HepG2 (cell line): ENCODE measurements around the gene ROM1. TPM values are rescaled to one million over a fixed set of nuclear protein-coding genes. Genes with fewer than 3 reads are reported as not detected.

Experiments
- AKNA ChIP-seq: sonication (generic); formaldehyde crosslinking; IDR thresholded peaks from 2 replicates; pipeline ENCODE4 v1.4.0; 2020; ENCODE audit warnings: missing genetic modification reagents, borderline replicate concordance
- BRD4 ChIP-seq: sonication (generic); formaldehyde crosslinking; IDR thresholded peaks from 2 replicates; pipeline ENCODE4 v1.4.0; 2020; ENCODE audit warnings: missing genetic modification reagents
- FOXO4 ChIP-seq: sonication (generic); formaldehyde crosslinking; conservative IDR thresholded peaks from 2 replicates; pipeline ENCODE4 v1.8.1; 2023; ENCODE audit warnings: missing genetic modification reagents
- IRF2 ChIP-seq: IDR thresholded peaks from 2 replicates; pipeline ENCODE4 v1.6.1; 2018; ENCODE audit warnings: missing genetic modification reagents, missing compliant biosample characterization
- IRF9 ChIP-seq: sonication (generic); formaldehyde crosslinking; IDR thresholded peaks from 2 replicates; pipeline ENCODE4 v1.8.0; 2022; ENCODE audit warnings: missing genetic modification reagents, mild to moderate bottlenecking, borderline replicate concordance
- RORA ChIP-seq: sonication (generic); formaldehyde crosslinking; IDR thresholded peaks from 2 replicates; pipeline ENCODE4 v1.5.0; 2020; ENCODE audit warnings: mild to moderate bottlenecking, missing genetic modification reagents, moderate library complexity
- SAFB2 ChIP-seq: sonication (generic); formaldehyde crosslinking; IDR thresholded peaks from 2 replicates; pipeline ENCODE4 v1.5.1; 2020; ENCODE audit warnings: missing genetic modification reagents, low read depth, mild to moderate bottlenecking, borderline replicate concordance
- SALL1 ChIP-seq: sonication (generic); formaldehyde crosslinking; IDR thresholded peaks from 2 replicates; pipeline ENCODE4 v1.8.0; 2022; ENCODE audit warnings: mild to moderate bottlenecking, missing genetic modification reagents
- SP4 ChIP-seq: sonication (generic); formaldehyde crosslinking; IDR thresholded peaks from 2 replicates; pipeline ENCODE4 v1.8.1; 2023; ENCODE audit warnings: mild to moderate bottlenecking, missing genetic modification reagents
- TOPORS ChIP-seq: sonication (generic); formaldehyde crosslinking; IDR thresholded peaks from 2 replicates; pipeline ENCODE4 v1.8.0; 2023; ENCODE audit warnings: mild to moderate bottlenecking, missing genetic modification reagents
- ZNF30 ChIP-seq: sonication (generic); formaldehyde crosslinking; IDR thresholded peaks from 2 replicates; pipeline ENCODE4 v1.5.0; 2020; ENCODE audit warnings: mild to moderate bottlenecking, missing genetic modification reagents
- ZNF333 ChIP-seq: sonication (generic); formaldehyde crosslinking; IDR thresholded peaks from 2 replicates; pipeline ENCODE4 v1.4.0; 2020; ENCODE audit warnings: mild to moderate bottlenecking, missing genetic modification reagents, borderline replicate concordance
- ZNF576 ChIP-seq: sonication (generic); formaldehyde crosslinking; IDR thresholded peaks from 2 replicates; pipeline ENCODE4 v1.4.0; 2020; ENCODE audit warnings: mild to moderate bottlenecking, missing genetic modification reagents
- ZNF615 ChIP-seq: sonication (generic); formaldehyde crosslinking; IDR thresholded peaks from 2 replicates; pipeline ENCODE4 v1.5.0; 2020; ENCODE audit warnings: mild to moderate bottlenecking, missing genetic modification reagents, borderline replicate concordance
- polyA plus RNA-seq, 8 experiments: library from polyadenylated mRNA; depleted of rRNA in 3 of 8; stranded (reverse) in 7 of 8; unstranded in 1 of 8; fragments of >200 nt; fragmentation: Illumina TruSeq in 4 of 8; extraction: Trizol in 4 of 8; gene quantifications; 2 replicates each; pipeline versions ENCODE4 v1.2.1 to v1.2.3, GENCODE V29; 2011 to 2016; ENCODE audit warnings: low read depth in 4 of 8, missing spikeins in 1 of 8, mixed read lengths in 1 of 8; ENCODE audit not compliant: insufficient read depth in 1 of 8
- total RNA-seq, 5 experiments: library from RNA; depleted of rRNA; stranded (reverse); fragments of >200 nt; fragmentation: Illumina TruSeq; extraction: Trizol; gene quantifications; 2 replicates each; pipeline ENCODE4 v1.2.3, GENCODE V29; 2016; ENCODE audit warnings: low read depth in 1 of 5

Gene ROM1
- total and polyA plus RNA-seq, 2 of the 13 experiments (the other 11 are each of a cell fraction or from before 2014, with no cell fraction given): 1.2 to 2.4 TPM

GRCh38 chr11:62645946-62646824, 33.1 kb downstream of the ROM1 start, which contains the start of gene GANAB (continued):
- TF ChIP-seq ZNF576 (CRISPR knock-in tag) (no peak), AKNA (CRISPR knock-in tag) (no peak), ZNF30 (CRISPR knock-in tag) (peak; percentile 73; the same call in 1 of the 2 replicates), SALL1 (CRISPR knock-in tag) (peak; percentile 15), FOXO4 (CRISPR knock-in tag) (no peak), BRD4 (CRISPR knock-in tag) (no peak), ZNF615 (CRISPR knock-in tag) (no peak), IRF2 (CRISPR knock-in tag) (peak; percentile 27), SP4 (peak; percentile 87), SAFB2 (CRISPR knock-in tag) (no peak; the same call in 1 of the 2 replicates), RORA (CRISPR knock-in tag) (no peak), TOPORS (CRISPR knock-in tag) (no peak), ZNF333 (CRISPR knock-in tag) (0 out of 2 replicates have a peak, but pooled peaks have one; percentile 60), IRF9 (CRISPR knock-in tag) (no peak; the same call in 1 of the 2 replicates)
- TF ChIP-seq, all 625 proteins: peak for 221
